Fibroblast of lung (primary cell): ENCODE results near the gene RBMS1. TPM values are rescaled to one million over a fixed set of nuclear protein-coding genes. Genes with fewer than 3 reads are reported as not detected.

Experiments
- DNase-seq, 2 donors: peaks; one replicate each; pipeline versions ENCODE4 v3.0.0 to v3.0.0-alpha.2; 2010; ENCODE audit warnings: low read depth in 2 of 2
- H2AFZ ChIP-seq: 2 replicates; pipeline ENCODE4 v1.5.1; 2012; ENCODE audit warnings: low read length, control low read depth, inconsistent platforms
- H3K27ac ChIP-seq: 2 replicates; pipeline ENCODE4 v1.5.1; 2011; ENCODE audit warnings: low read length, control low read depth; ENCODE audit not compliant: insufficient read depth
- H3K27me3 ChIP-seq: 2 replicates; pipeline ENCODE4 v1.5.1; 2011; ENCODE audit warnings: mild to moderate bottlenecking, low read length; ENCODE audit not compliant: control insufficient read depth, insufficient read depth
- H3K36me3 ChIP-seq: 2 replicates; pipeline ENCODE4 v1.5.1; 2011; ENCODE audit warnings: low read length; ENCODE audit not compliant: control insufficient read depth, insufficient read depth
- H3K4me1 ChIP-seq: 2 replicates; pipeline ENCODE4 v1.5.1; 2011; ENCODE audit warnings: low read length; ENCODE audit not compliant: control insufficient read depth, insufficient read depth; ENCODE audit errors: extremely low read depth
- H3K4me2 ChIP-seq: 2 replicates; pipeline ENCODE4 v1.5.1; 2011; ENCODE audit warnings: low read length, control low read depth; ENCODE audit not compliant: insufficient read depth; ENCODE audit errors: extremely low read depth
- H3K4me3 ChIP-seq, 4 experiments: fragments of 200-600 bp in 1 of 4; sonication (generic) in 1 of 4; replicated peaks in 1 of 4; 2 replicates each; pipeline ENCODE4 v1.5.1; 2011 to 2016; ENCODE audit warnings: low read length in 4 of 4, low read depth in 3 of 4, mild to moderate bottlenecking in 3 of 4, control low read depth in 2 of 4, inconsistent platforms in 1 of 4, mixed read lengths in 1 of 4; ENCODE audit not compliant: insufficient read depth in 1 of 4; ENCODE audit errors: control extremely low read depth in 1 of 4
- H3K79me2 ChIP-seq: 2 replicates; pipeline ENCODE4 v1.5.1; 2012; ENCODE audit warnings: mild to moderate bottlenecking, low read length, inconsistent platforms; ENCODE audit not compliant: control insufficient read depth, insufficient read depth
- H3K9ac ChIP-seq: 2 replicates; pipeline ENCODE4 v1.5.1; 2011; ENCODE audit warnings: mild to moderate bottlenecking, low read length, control low read depth; ENCODE audit not compliant: insufficient read depth
- H3K9me3 ChIP-seq: 2 replicates; pipeline ENCODE4 v1.5.1; 2012; ENCODE audit warnings: low read depth, low read length; ENCODE audit not compliant: control insufficient read depth, insufficient read depth
- H4K20me1 ChIP-seq: 2 replicates; pipeline ENCODE4 v1.5.1; 2011; ENCODE audit warnings: low read length; ENCODE audit not compliant: control insufficient read depth, insufficient read depth; ENCODE audit errors: extremely low read depth
- CTCF ChIP-seq, 2 donors: IDR thresholded peaks in 1 of 2; conservative IDR thresholded peaks in 1 of 2; 1 replicate in 1 of 2; 2 replicates in 1 of 2; pipeline ENCODE4 v1.5.1; 2011 to 2012; ENCODE audit warnings: low read length in 2 of 2, control low read depth in 1 of 2, inconsistent platforms in 1 of 2, low read depth in 1 of 2, mild to moderate bottlenecking in 1 of 2
- EZH2 ChIP-seq: IDR thresholded peaks from 2 replicates; pipeline ENCODE4 v1.5.1; 2012; ENCODE audit warnings: low read length, control low read depth, mild to moderate bottlenecking; ENCODE audit errors: missing control alignments
- polyA plus RNA-seq, 2 donors: library from polyadenylated mRNA; depleted of rRNA in 1 of 2; stranded (reverse) in 1 of 2; unstranded in 1 of 2; fragments of >200 nt; gene quantifications; 2 replicates each; pipeline ENCODE4 v1.2.1, GENCODE V29; 2011 to 2012; ENCODE audit warnings: missing spikeins in 1 of 2
- total RNA-seq: library from RNA; depleted of rRNA; stranded (reverse); fragments of >200 nt; gene quantifications from 2 replicates; pipeline ENCODE4 v1.2.1, GENCODE V29; 2014

RBMS1 gene
- total and polyA plus RNA-seq, 2 donors (not counting 1 experiment from before 2014, with no cell fraction given), result 77.3 to 146 TPM

- Histone ChIP-seq H3K4me2 (no peak overlapping the region), H3K79me2 (peaks cover 84% of the 10 kb centered on the region), H2AFZ (no peak overlapping the region), H3K4me1 (peaks cover 9% of the 10 kb centered on the region), H3K36me3 (peaks cover 3% of the 10 kb centered on the region), H3K9me3 (no peaks in the 10 kb centered on the region), H3K27me3 (no peaks in the 10 kb centered on the region), H3K4me3 (no peak overlapping the region), H3K27ac (no peak overlapping the region), H3K9ac (no peak overlapping the region), H4K20me1 (peaks cover 4% of the 10 kb centered on the region)
- DNase-seq, result no peak
- TF ChIP-seq EZH2, result no peak
- no peak for TF ChIP-seq CTCF (conservative IDR thresholded peaks at IDR 0.05 in 1 of 2, IDR thresholded peaks at IDR 0.05 in 1 of 2; ENCODE audit: low read depth in 1 of 2, low read length in 2 of 2)
Measured at GRCh38 chr2:160353813-160354212, 139.8 kb downstream of the RBMS1 start.

GRCh38 chr2:160353166-160353565 lies 140.4 kb downstream of the RBMS1 start:
- Histone ChIP-seq H4K20me1 (peaks cover 4% of the 10 kb centered on the region), H3K9ac (no peak overlapping the region), H3K9me3 (no peaks in the 10 kb centered on the region), H3K79me2 (peaks cover 89% of the 10 kb centered on the region), H2AFZ (no peak overlapping the region), H3K27ac (no peak overlapping the region), H3K36me3 (peaks cover 3% of the 10 kb centered on the region), H3K4me3 (no peak overlapping the region), H3K4me1 (peaks cover 7% of the 10 kb centered on the region), H3K27me3 (no peaks in the 10 kb centered on the region), H3K4me2 (no peak overlapping the region)
- no peak for DNase-seq
- TF ChIP-seq EZH2 (no peak), CTCF (conservative IDR thresholded peaks at IDR 0.05 in 1 of 2, IDR thresholded peaks at IDR 0.05 in 1 of 2; ENCODE audit: low read depth in 1 of 2, low read length in 2 of 2) (peak in 1 of 2 donors; percentile 4)

GRCh38 chr2:160352500-160352899 lies 141.1 kb downstream of the RBMS1 start:
- peak; percentile 65 to 79 for DNase-seq
- no peak overlapping the region for H2AFZ ChIP-seq
- H3K9ac ChIP-seq, result no peak overlapping the region
- H3K4me1 ChIP-seq, result peaks cover 7% of the 10 kb centered on the region
- peaks cover 89% of the 10 kb centered on the region for H3K79me2 ChIP-seq
- H3K4me2 ChIP-seq, result no peak overlapping the region
- H3K27me3 ChIP-seq, result no peaks in the 10 kb centered on the region
- H4K20me1 ChIP-seq, result peaks cover 4% of the 10 kb centered on the region
- TF ChIP-seq EZH2 (no peak), CTCF (conservative IDR thresholded peaks at IDR 0.05 in 1 of 2, IDR thresholded peaks at IDR 0.05 in 1 of 2; ENCODE audit: low read depth in 1 of 2, low read length in 2 of 2) (no peak)
- H3K4me3 ChIP-seq, result no peak overlapping the region
- no peaks in the 10 kb centered on the region for H3K9me3 ChIP-seq
- H3K27ac ChIP-seq, result peak overlapping the region; percentile 15
- H3K36me3 ChIP-seq, result peaks cover 3% of the 10 kb centered on the region
